RWPE2 (cell line): ENCODE measurements around the gene CARD10.
A peak's percentile ranks its signal among the peaks of the same experiment; 100 is the strongest.

Experiments
- ATAC-seq: fragments of 200-7000 bp; cut with Tn5 transposase; 3 replicates; pipeline ENCODE4 v1.9.1; 2021; ENCODE audit warnings: low read depth
- DNase-seq: peaks from one replicate; pipeline ENCODE4 v3.0.0-alpha.2; 2020; ENCODE audit warnings: low spot score
- H3K27ac ChIP-seq: fragments of 450-650 bp; 2 replicates; pipeline ENCODE4 v1.5.1; 2017; ENCODE audit warnings: mild to moderate bottlenecking; ENCODE audit not compliant: poor library complexity, severe bottlenecking
- H3K27me3 ChIP-seq: fragments of 250-450 bp; sonication (Bioruptor Pico); 2 replicates; pipeline ENCODE4 v1.5.1; 2021; ENCODE audit warnings: mild to moderate bottlenecking, moderate library complexity; ENCODE audit not compliant: insufficient read depth, poor library complexity, severe bottlenecking
- H3K36me3 ChIP-seq: fragments of 250-450 bp; sonication (Bioruptor Pico); 2 replicates; pipeline ENCODE4 v1.5.1; 2020; ENCODE audit warnings: low read depth, mild to moderate bottlenecking, moderate library complexity
- H3K4me1 ChIP-seq: fragments of 250-450 bp; sonication (Bioruptor Pico); 2 replicates; pipeline ENCODE4 v1.5.1; 2021; ENCODE audit warnings: mild to moderate bottlenecking, moderate library complexity; ENCODE audit not compliant: insufficient read depth, poor library complexity, severe bottlenecking
- H3K4me3 ChIP-seq: fragments of 250-450 bp; sonication (Bioruptor Pico); 2 replicates; pipeline ENCODE4 v1.5.1; 2021; ENCODE audit warnings: mild to moderate bottlenecking, moderate library complexity; ENCODE audit not compliant: severe bottlenecking
- H3K9me3 ChIP-seq: fragments of 250-450 bp; sonication (Bioruptor Pico); 2 replicates; pipeline ENCODE4 v1.5.1; 2021; ENCODE audit warnings: mild to moderate bottlenecking, moderate library complexity; ENCODE audit not compliant: severe bottlenecking
- TF ChIP-seq, protein P1 (sequence below): fragments of 450-650 bp; IDR thresholded peaks from one replicate; pipeline ENCODE4 v1.5.1; 2017; ENCODE audit warnings: mild to moderate bottlenecking, moderate library complexity; ENCODE audit not compliant: poor library complexity, severe bottlenecking

Gene CARD10

DNA sequence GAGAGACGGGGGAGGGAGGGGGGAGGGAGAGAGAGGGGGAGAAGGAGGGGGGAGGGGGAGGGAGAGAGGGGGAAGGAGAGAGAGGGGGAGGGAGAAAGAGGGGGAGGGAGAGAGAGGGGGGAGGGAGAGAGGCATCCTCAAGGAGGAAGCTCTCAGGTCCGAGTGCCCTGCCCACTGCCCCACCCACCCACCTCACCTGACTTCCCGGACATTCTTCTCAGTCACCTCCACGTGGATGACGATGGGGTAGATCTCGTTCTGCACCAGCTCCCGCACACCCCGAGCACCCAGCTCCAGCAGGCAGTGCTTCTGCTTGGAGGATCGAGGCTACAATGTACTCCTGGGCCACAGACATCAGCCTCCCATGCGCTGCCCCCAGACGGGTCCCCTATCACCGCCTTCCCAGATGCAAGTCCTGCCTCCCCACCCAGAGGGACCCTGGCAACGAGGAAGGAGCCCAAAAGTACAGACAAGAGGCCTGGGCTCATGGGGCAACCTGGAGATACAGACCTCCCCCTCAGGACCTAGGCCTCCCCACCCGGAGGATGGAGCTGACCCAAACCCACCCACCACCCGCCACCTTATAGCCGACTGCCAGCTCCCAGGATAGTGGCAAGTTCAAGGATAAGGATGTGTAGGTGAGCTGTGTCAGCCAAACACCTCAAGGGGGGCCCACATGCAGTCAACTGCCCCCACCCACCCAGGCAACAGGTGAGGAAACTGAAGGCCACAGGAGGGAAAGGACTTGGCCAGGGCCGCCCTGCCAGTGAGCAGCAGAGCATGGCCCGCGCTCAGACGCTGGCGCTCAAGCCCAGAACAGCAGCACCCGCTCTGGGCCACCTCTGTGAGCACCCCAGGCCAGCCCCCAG lies 27.4 kb downstream of the CARD10 start:
- Histone ChIP-seq H3K36me3 (peaks cover 58% of the 10 kb centered on the region), H3K27me3 (no peaks in the 10 kb centered on the region), H3K9me3 (no peaks in the 10 kb centered on the region), H3K4me3 (no peak overlapping the region), H3K4me1 (peaks cover 1% of the 10 kb centered on the region), H3K27ac (no peak overlapping the region)
- TF ChIP-seq, protein P1, sequence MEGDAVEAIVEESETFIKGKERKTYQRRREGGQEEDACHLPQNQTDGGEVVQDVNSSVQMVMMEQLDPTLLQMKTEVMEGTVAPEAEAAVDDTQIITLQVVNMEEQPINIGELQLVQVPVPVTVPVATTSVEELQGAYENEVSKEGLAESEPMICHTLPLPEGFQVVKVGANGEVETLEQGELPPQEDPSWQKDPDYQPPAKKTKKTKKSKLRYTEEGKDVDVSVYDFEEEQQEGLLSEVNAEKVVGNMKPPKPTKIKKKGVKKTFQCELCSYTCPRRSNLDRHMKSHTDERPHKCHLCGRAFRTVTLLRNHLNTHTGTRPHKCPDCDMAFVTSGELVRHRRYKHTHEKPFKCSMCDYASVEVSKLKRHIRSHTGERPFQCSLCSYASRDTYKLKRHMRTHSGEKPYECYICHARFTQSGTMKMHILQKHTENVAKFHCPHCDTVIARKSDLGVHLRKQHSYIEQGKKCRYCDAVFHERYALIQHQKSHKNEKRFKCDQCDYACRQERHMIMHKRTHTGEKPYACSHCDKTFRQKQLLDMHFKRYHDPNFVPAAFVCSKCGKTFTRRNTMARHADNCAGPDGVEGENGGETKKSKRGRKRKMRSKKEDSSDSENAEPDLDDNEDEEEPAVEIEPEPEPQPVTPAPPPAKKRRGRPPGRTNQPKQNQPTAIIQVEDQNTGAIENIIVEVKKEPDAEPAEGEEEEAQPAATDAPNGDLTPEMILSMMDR, result no peak
- no peak for DNase-seq
- ATAC-seq, result 0 out of 3 replicates have a peak, but pooled peaks have one; percentile 3

DNA sequence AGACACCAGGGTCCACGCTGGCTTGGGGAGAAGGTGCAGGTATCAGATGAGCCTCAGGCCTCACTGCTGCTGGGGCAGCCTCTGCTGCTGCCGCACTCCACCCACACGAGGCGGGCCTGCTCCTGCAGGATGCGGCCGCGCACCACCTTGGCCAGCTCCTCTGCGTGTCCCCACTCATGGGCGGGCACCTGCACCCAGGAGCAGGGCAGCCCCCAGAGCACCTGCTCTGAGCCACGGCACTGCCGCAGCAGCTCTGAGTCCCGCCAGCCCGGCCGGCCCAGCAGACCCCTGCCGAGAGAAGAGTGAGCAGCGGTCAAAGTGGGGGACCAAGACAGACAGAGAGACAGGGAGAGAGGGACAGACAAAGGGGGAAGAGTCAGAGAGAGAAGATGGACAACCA lies 28.1 kb downstream of the CARD10 start:
- H3K4me3 ChIP-seq, result no peak overlapping the region
- no peaks in the 10 kb centered on the region for H3K4me1 ChIP-seq
- H3K27ac ChIP-seq, result no peak overlapping the region
- H3K36me3 ChIP-seq, result peaks cover 51% of the 10 kb centered on the region
- ATAC-seq, result no peak
- H3K27me3 ChIP-seq, result no peaks in the 10 kb centered on the region
- no peaks in the 10 kb centered on the region for H3K9me3 ChIP-seq
- TF ChIP-seq, protein P1, result no peak
- no peak for DNase-seq

DNA sequence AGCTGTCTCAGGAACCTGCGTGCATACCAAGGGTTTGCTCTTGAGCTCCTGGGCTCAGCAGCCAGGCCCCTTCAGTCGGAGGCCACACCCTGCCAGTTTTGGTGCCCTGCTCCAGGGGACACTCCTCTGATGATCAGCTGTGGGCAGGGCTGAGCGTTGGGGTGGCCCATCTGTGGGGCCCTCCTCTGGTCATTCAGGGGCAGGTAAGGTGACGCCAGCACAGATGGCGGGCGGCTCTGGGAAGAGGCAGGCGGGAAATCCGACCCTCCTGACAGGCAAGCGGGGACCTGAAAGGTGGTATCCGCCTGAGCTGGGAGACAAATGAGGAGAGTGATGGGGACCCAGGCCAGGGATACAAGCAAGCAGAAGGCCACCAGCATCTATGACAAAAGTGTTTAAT lies 29.2 kb downstream of the CARD10 start:
- Histone ChIP-seq H3K4me3 (no peak overlapping the region), H3K36me3 (peaks cover 40% of the 10 kb centered on the region), H3K27ac (no peak overlapping the region), H3K27me3 (no peaks in the 10 kb centered on the region), H3K4me1 (no peaks in the 10 kb centered on the region), H3K9me3 (no peaks in the 10 kb centered on the region)
- DNase-seq (no peak), ATAC-seq (no peak)
- TF ChIP-seq, protein P1, result no peak

DNA sequence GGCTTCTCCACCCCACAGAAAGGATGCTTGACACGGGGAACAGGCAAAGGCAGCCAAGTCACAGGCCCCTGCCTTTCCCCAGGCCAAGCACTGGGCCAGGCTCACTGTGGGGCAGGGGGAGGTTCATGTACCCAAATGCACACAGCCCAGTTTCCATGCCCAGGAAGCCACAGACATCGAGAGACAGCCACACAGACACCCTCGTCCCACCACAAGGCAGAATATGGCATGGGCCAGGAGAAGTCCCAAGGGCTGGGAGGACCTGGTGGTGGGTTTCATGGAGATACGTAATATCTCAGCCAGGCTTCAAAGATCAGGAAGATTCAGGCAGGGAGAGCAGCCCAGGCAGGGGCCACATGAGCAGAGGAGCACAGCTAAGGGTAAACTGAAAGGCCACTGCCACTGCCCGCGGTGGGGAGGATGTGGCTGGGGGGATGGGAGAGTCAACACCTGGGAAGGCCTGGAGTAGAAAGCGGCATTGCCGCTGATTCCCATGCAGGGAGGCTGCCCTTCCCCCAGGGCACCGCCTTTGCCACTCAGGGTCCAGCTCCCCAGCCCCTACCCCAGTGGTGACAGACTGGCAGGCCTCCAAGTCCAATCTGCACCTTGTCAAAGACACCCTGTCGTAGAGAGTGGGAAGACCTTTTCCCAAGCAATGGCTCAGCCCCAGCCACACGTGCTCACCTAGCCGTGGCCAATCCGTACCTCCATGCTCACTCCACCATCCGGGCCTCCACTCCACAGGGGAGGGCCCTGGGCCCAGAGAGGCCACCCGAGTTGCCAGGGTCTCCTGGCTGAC lies 30.7 kb downstream of the CARD10 start:
- H3K27ac ChIP-seq, result no peak overlapping the region
- no peaks in the 10 kb centered on the region for H3K27me3 ChIP-seq
- no peak for ATAC-seq
- TF ChIP-seq, protein P1, result no peak
- no peaks in the 10 kb centered on the region for H3K9me3 ChIP-seq
- no peaks in the 10 kb centered on the region for H3K4me1 ChIP-seq
- no peak for DNase-seq
- H3K36me3 ChIP-seq, result peaks cover 28% of the 10 kb centered on the region
- no peak overlapping the region for H3K4me3 ChIP-seq
